GM19397 (cell line): ENCODE data around the gene TMEM179B.
"Not testable (repeated sequence)": the region's sequence is repeated elsewhere in the genome, so short reads cannot be mapped to it uniquely, and the experiment has no call there.

Experiments
- ATAC-seq: cut with Tn5 transposase; IDR thresholded peaks from one replicate; pipeline ENCODE4 v1.9.1; 2021; ENCODE audit warnings: mild to moderate bottlenecking, moderate library complexity; ENCODE audit not compliant: unreplicated experiment

The TMEM179B gene

DNA sequence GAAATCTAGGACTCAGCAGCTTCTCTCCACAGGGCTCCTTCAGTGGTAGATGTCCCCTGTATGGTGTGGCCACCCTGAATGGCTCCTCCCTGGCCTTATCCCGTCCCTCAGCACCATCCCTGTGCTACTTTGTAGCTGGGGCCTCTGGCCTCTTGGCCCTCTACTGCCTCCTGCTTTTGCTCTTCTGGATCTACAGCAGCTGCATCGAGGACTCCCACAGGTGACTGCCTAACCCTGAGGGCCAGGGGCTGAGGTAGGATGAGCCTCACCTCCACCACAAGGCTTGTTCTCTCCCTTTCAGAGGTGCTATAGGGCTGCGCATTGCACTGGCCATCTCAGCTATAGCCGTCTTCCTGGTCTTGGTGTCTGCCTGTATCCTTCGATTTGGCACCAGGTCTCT lies 1.8 kb downstream of the TMEM179B start:
- ATAC-seq = no peak

DNA sequence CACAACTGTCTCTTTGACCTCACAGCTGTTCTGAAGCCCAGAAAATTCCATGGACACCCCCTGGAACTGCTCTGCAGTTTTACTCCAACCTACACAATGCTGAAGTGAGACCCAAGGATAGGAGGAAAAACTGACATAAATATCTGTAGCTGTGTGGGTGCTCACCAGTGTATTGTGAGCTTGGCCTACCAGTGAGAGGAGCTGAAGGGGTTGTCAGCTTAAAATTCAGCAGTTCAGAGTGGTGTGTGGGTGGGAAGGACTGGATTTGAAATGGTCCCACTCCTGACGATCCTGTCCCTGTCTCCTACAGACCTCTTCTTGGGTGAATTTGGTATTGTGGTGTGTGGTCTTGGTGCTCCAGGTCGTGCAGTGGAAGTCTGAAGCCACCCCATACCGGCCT lies 2.4 kb downstream of the TMEM179B start:
- ATAC-seq = no peak

DNA sequence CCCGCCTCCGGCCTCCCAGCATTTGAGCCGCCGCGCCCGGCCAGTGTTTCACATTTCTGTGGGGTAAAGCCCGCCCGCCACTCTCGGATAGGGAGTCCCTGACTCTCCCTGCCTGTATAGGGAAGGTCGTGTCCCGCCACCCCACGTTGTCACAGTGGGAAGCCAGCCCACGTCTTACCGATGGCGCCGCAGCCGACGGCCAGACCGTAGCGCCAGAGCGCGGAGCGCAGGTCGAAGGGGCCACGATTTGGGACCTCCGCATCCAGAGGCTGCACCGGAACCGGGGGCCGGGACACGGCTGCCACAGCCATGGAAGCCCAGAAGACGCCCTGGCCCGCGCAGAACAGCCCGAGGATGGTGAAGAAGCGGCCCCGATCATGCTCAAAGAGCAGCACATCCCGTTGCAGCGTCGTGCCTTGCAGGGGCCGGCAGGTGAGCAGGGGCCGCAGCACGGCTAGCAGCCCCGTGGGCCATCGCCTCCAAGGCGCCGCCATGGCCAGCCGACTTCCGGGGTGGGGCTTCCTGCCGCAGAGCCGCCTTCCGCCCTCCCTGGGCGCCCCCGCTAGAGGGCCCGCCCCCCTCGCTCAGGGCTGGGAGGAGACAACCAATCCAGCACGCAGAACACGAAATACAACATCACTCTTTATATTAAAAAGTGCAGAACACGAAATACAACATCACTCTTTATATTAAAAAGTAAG lies 4.4 kb downstream of the TMEM179B start, which contains the start of gene TMEM223:
TMEM223 (minus strand) TSS at position 506 of the 701 bp plus-strand sequence; CDS start at position 494, 12 bp downstream.
- ATAC-seq = peak; percentile 67

DNA sequence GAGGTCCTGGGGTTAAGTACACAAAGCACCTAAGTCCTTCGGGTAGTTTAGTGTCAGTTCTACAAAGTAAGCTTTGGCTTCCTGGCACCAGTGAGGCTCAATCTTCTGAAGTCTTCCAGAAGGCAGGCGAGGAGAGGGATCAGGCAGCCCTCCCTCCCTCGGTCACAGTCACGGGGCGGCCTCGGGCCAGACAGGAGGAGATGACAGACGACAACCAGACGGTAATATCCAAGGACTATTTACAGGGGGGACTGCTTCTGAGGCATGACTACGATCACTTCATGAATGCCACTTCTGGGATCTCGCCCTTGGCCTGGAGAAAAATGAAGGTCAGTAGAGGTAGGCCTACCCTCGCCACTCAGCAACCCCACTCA lies 5.0 kb downstream of the TMEM179B start:
- ATAC-seq = no peak

DNA sequence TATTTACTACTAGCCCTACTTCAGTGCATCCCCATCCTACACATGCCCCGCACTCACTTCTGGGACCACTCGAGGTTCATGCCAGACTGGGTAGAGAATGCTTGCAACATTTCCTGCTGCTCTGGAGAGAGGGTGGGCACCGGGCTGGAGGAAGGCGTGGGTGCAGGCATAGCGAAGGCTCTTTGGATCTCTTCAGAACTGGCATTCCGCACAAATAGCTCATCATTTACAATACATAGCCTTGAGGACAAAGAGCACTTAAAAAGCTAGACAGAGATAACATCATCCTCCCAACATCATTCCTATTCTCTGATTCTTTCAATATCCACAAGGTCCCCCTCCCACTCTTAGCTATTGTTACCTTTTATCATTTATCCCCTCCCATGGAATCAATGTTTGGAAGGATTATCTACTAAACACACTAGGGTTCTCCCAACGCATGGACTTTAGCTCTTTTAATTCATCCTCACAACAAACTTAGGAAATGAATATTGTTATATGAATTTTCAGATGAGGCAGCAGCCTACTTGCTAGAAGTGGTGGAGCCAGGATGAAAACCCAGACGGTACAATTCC lies 7.1 kb downstream of the TMEM179B start:
- no peak for ATAC-seq

DNA sequence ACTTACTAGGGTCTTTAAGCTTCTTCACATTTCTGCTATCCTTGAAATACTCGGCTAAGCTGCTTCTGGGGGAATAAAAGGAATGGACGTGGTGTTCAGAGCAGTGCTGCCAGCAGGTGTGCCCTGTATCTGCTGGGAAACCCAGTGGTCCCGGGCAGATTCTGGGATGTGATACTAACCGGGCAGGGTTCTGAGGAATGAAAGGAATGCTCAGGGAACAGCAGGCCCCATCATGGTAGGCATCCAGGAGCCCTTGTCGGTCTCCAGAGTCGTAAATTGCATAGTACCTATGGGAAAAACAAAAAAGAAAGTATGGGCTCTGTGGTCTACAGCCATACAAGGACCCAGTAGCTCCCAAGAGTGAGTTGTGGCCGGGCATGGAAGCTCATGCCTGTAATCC lies 9.1 kb downstream of the TMEM179B start:
- ATAC-seq = no peak

DNA sequence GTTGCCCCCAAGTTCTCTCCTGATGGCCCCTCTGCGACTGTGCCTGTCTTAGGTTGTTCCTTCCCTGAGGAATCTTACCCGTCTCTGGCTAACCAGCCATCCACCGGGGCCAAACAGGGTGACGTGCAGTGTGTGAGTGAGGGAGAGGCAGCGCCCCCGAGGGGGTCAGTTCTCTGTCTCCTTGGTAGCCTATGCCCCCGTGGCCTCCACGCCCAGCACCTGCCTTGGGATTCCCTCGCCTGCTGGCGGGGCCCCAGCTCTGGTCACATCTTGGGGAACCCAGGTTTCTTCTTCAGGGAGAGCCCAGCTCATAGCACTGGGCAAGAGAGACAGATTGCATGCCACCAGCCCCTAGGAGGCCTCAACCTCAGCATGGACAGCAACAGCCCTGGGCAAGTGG lies 12.3 kb downstream of the TMEM179B start:
- ATAC-seq = no peak

DNA sequence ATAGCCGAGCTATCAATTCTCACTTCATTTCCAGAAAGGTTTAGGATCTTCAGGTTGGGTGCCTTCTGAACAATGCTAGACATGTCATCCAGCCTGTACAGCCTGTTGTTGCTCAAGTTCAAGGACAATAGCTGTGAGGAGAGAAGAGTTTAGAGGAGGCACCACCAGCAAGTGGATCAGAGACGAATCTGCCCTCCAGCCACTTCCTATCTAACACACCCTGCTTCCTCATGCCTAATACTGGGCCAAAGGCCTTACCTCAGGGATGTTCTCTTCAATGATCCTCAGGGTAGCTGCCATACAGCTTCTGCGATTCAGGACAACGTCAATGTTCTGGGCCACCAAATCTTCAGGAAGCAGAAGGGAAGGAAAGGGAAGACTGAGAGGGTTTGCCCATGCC lies 13.9 kb downstream of the TMEM179B start:
- ATAC-seq = no peak

DNA sequence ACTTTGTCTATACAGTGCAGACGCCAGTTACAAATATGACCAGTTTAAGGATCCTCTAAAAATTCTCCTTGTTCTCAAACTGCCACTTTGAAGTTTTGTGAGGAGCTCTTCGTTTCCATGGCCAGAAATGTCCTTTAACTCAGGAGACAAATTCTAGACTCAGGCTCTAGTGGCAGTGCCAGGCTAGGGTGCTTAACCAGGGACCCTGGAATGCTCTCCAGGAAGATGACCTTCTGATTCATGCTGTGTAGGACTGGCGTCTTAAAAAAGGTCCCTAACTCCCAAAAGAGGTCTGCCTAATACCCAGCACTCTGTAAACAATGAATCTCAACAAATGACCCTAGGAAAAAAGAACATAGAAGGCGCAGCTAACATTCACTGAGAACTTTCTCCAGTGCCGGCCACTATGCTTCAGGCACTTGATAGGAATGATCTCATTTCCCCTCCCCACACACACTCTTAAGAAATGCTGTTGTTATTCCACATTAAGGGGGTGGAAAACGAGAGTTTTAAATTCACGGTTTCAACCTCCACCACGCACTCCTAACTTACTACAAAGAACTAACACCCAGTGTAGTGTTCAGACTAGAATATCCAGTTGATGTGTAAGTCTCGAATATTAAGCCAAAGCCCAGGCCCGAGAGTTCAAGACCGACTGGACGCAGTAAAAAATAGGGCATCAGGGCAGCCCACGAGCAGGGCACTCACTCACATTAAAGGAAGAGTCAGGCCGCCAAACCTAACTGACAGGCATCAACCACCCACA lies 17.3 kb downstream of the TMEM179B start:
- ATAC-seq = no peak

DNA sequence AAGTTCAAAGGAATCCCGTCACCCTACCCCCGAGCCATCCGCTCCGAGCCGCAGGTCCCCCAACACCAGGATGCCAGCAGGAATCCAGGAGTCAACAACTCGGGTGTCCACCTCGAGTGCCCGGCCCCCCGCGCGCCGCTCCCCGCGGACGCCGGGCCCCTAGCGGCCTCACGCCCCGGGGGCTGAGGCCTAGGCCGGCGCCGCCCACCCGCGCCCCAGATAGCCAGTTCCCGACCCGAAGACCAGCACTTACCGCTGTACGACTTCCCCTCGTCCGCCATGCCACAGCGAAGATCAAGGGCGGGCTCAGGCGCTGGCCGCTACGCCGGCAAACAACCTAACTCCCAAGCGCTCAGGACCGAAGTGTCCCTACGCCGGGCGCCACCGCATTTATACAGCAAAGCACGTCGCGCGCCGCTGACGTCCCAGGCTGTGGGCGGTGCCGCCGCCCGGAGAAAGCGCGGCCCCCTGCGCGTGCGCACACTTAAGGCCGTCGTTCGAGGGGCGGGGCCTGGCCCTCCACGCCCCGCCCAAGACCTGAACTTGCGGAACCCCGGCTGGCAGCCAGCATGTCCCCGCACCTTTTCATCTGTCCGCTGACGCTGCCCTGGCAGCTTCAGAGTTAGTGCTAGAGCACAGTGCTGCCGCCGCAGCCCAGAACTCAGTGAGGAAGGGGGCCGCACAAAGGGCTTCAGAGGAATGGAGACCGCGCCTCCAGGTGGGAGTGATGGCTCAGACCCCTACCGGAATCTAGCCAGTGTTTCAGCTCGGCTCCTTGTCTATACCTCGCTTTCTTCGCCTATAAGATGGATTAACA lies 18.1 kb downstream of the TMEM179B start, which contains the start of gene NXF1:
NXF1 (minus strand) TSS at position 365 of the 817 bp plus-strand sequence; CDS start at position 281, 84 bp downstream.
- ATAC-seq = peak; percentile 87

DNA sequence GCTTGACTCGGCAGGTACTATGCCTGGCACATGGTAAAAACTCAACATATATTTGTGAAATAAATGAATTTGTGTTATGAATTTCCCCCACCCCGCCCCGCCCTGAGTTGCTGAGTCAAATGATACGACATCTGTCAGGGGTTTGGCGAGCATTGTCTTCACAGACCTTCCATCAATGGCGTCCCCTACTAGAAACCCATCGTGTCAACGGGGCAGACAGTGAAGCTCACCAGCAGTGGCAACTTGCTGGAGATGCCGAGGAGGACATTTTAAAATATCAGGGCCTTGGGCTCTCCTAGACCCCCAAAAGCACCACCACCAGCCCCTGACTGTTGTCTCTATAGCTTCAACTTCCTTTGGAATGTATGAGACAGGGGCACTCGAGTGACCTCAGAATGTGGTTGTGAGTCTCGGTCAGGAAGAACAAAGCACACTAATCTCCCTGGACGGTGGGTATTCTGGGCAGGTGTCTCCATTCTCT lies 18.8 kb downstream of the TMEM179B start:
- ATAC-seq = no peak

DNA sequence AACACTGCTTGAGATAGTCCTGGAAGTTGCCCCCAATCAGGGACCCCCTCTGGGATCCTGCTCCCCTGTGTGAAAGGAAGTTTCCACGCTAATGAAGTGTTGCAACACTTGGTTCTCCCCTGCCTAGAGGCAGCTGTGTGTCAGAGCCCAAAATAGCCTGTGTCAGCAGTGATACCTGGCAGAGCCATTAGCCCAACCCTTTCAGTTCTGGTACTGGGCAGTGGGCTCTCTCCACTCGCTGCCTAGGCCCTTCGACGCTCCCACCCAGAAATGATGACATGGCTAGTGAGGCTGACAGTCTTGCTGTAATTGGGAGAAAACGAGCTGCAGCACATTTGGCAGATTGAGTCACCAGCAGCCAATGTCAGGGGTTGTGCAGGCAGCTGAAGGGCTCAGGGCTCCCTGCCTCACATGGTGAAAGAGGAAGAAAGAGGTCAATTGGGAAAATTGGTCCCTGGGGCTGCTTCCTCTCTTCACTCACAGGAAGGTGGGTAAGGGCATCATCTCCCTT lies 19.5 kb downstream of the TMEM179B start:
- ATAC-seq = no peak

DNA sequence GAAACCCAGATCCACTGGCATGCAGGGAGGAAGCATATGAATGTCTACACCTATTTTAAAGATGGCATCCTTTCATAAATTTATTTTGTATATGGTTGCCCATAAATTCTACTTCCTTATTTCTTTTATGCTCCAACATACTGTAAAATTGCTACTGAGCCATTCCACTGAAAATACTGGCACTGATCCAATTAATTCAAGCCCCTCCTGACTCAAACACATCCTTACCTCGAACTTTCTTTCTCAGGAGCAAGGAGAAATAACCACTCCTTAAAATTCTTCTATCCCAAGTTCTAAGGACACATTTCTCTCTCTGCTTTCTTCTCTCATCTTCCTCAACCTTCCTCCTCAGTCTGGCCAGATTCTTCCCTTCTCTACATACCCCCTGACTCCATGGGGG lies 23.5 kb downstream of the TMEM179B start:
- no peak for ATAC-seq

DNA sequence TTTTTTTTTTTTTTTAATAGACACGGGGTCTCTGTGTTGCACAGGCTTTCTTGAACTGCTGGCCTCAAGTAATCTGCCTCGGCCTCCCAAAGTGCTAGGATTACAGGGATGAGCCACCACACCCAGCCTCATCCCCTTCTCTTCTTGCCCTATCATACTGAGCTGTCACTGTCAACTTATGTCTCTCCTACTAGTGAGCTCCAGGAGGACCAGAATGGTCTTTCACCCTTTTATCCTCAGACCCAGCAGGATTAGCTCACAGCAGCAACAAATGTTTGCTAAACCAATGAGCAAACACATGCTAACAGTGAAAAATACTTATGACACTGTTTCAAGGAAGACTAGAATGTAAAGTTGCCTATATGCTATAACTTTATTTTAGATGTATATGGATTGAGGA lies 24.5 kb downstream of the TMEM179B start:
- ATAC-seq = no peak

DNA sequence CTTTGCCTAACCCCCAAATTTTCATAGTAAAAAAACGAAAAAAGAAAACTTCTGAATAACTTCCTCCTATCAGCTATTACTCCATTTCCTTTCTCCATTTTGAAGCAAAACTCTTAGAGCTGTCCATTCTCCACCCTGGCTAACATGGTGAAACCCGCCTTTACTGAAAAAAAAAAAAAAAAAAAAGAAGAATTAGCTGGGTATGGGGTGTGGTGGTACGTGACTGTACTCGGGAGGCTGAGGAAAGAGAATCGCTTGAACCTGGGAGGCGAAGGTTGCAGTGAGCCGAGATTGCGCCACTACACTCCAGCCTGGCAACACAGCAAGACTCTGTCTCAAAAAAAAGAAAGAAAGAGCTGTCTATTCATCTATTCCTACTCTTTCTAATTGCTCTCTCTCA lies 29.4 kb downstream of the TMEM179B start:
- no peak for ATAC-seq

DNA sequence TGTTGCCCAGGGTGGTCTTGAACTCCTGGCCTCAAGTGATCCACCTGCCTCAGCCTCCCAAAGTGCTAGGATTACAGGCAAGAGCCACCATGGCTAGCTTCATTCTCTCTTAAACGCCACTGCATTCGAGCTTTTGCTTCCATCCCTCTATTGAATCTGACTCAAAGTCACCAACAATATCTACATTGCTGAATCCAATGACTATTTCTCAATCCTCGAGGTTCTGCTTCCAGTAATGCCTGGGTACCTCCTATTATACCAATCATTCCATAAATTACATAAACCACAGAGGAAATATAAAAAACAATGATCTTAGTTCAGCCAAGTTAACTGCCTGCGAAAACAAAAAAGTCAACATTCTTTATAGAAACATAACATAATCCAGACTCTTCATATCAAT lies 29.9 kb downstream of the TMEM179B start:
- ATAC-seq = no peak

DNA sequence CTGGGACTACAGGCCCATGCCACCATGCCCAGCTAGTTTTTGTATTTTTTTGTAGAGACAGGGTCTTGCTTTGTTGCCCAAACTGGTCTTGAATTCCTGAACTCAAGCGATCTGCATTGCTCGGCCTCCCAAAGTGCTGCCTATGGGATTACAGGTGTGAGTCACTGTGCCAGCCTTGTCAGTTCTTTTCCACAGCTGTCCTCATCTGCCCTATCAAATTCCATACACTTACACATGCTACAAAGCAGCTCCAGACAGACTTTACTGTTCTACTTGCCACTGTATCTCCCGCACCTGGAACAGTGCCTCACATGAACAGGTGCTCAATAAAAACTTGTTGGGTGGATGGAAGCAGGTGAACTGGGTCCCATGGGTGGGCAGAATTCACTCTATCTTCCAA lies 36.5 kb downstream of the TMEM179B start:
- no peak for ATAC-seq

DNA sequence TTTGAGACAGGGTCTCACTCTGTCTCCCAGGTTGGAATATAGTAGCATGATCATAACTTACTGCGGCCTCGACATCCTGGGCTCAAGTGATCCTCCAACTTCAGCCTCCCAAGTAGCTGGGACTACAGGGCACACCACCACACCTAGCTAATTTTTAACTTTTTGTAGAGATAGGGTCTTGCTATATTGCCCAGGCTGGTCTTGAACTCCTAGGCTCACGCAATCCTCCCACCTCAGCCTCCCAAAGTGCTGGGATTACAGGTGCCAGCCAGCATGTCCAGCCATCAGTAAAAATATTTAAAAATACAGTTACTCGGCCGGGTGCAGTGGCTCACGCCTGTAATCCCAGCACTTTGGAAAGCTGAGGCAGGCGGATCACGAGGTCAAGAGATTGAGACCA lies 40.9 kb downstream of the TMEM179B start:
- not testable (repeated sequence) for ATAC-seq

DNA sequence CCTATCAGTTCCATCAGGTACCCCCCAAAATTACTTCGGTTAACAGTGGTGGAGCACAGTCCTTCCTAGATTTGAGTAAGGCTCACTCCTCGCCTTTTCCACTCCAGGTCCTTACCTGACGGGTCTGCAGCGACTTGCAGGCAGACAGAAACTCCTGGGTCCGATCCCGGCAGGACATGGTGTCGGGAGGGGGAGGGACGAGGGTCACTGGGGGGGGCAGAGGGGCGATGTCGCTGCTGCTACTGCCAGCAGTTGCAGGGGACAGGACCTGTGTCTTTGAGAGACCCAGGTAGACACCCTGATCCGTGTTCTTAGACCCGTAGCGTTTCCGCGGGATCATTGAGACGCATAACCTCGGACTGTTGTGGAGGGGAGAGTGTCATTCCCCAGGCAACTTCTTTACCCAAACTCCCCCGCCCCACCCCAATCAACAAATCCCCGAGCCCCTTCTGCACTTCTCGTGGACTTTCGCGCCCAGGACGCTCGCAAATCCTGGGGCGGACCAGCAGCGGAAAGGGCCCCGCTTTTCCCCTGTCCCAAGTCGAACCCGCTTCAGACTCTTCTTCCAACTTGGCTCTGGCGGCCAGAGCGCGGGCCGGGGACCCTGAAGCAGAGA lies 43.8 kb downstream of the TMEM179B start:
- no peak for ATAC-seq
